KBM-7 (cell line): ENCODE measurements around the gene SYCE3.
A peak's percentile ranks its signal among the peaks of the same experiment; 100 is the strongest.
"Not testable (repeated sequence)": the region's sequence is repeated elsewhere in the genome, so short reads cannot be mapped to it uniquely, and the experiment has no call there.

Source experiments
- DNase-seq: peaks from one replicate; pipeline ENCODE4 v3.0.0-alpha.2; 2015
- in situ Hi-C: fragments of 300-500 bp; cut with MboI; formaldehyde crosslinking; loops from 2 replicates; pipeline ENCODE4 v1.14.3; 2020; ENCODE audit warnings: low sequenced_read_pairs, low pct_unique_long_range_greater_than_20kb, mixed read lengths

SYCE3 gene

GRCh38 chr22:50562523-50563412 lies at the start of gene SYCE3:
Gene SYCE3 (minus strand): TSS chr22:50562919. CDS start chr22:50556405, 6,514 bp downstream.
- in situ Hi-C loops, result no loop called here
- peak; percentile 97 for DNase-seq

- no peak for DNase-seq
- in situ Hi-C loops, result no loop called here
Measured at GRCh38 chr22:50612168-50612527, 49.4 kb upstream of the SYCE3 start.

GRCh38 chr22:50611341-50612060 lies 48.8 kb upstream of the SYCE3 start:
- in situ Hi-C loops, result no loop called here
- DNase-seq, result no peak

- in situ Hi-C loops, result no loop called here
Measured at GRCh38 chr22:50610581-50610980, 47.9 kb upstream of the SYCE3 start.

GRCh38 chr22:50610041-50610451 lies 47.3 kb upstream of the SYCE3 start:
- in situ Hi-C loops, result no loop called here
- DNase-seq, result no peak

More at GRCh38 chr22:50610581-50610980, 47.9 kb upstream of the SYCE3 start:
- DNase-seq, result no peak

GRCh38 chr22:50609599-50609998 lies 46.9 kb upstream of the SYCE3 start:
- in situ Hi-C loops, result no loop called here
- DNase-seq, result no peak

- in situ Hi-C loops, result no loop called here
- no peak for DNase-seq
Measured at GRCh38 chr22:50608996-50609395, 46.3 kb upstream of the SYCE3 start.

- DNase-seq, in situ Hi-C loops: not testable (repeated sequence)
Measured at GRCh38 chr22:50608058-50608840, 45.5 kb upstream of the SYCE3 start.

- DNase-seq, result no peak
- in situ Hi-C loops, result no loop called here
Measured at GRCh38 chr22:50607659-50608020, 44.9 kb upstream of the SYCE3 start.

GRCh38 chr22:50606946-50607658 lies 44.4 kb upstream of the SYCE3 start:
- no peak for DNase-seq
- in situ Hi-C loops, result no loop called here

- in situ Hi-C loops, result no loop called here
- DNase-seq, result no peak
Measured at GRCh38 chr22:50606165-50606945, 43.6 kb upstream of the SYCE3 start.

- no peak for DNase-seq
- in situ Hi-C loops, result no loop called here
Measured at GRCh38 chr22:50605613-50606074, 42.9 kb upstream of the SYCE3 start.

GRCh38 chr22:50605002-50605612 lies 42.4 kb upstream of the SYCE3 start:
- in situ Hi-C loops, result no loop called here
- no peak for DNase-seq

GRCh38 chr22:50604256-50605001 lies 41.7 kb upstream of the SYCE3 start:
- in situ Hi-C loops, result no loop called here
- no peak for DNase-seq

- in situ Hi-C loops, result no loop called here
- no peak for DNase-seq
Measured at GRCh38 chr22:50603511-50604255, 41.0 kb upstream of the SYCE3 start.

- in situ Hi-C loops, result no loop called here
- no peak for DNase-seq
Measured at GRCh38 chr22:50602338-50602700, 39.6 kb upstream of the SYCE3 start.
